H9 (cell line): ENCODE measurements around the gene FEZF2. TPM values are rescaled to one million over a fixed set of nuclear protein-coding genes. Genes with fewer than 3 reads are reported as not detected.

Experiments used
- DNase-seq: peaks from one replicate; pipeline ENCODE4 v3.0.0-alpha.2; 2017
- H2AFZ ChIP-seq: one replicate; pipeline ENCODE4 v1.6.1; 2013; ENCODE audit warnings: mild to moderate bottlenecking, low read length, control low read depth, moderate library complexity
- H2AK5ac ChIP-seq: 2 replicates; pipeline ENCODE4 v1.6.1; 2013; ENCODE audit warnings: low read length, control low read depth, mixed read lengths; ENCODE audit not compliant: insufficient read length
- H2BK120ac ChIP-seq: one replicate; pipeline ENCODE4 v1.6.1; 2013; ENCODE audit warnings: low read depth, mild to moderate bottlenecking, low read length, control low read depth, inconsistent platforms; ENCODE audit not compliant: poor library complexity, severe bottlenecking
- H2BK12ac ChIP-seq: 2 replicates; pipeline ENCODE4 v1.6.1; 2013; ENCODE audit warnings: low read length, control low read depth, mixed read lengths, low read depth; ENCODE audit not compliant: insufficient read length
- H2BK15ac ChIP-seq: 2 replicates; pipeline ENCODE4 v1.6.1; 2013; ENCODE audit warnings: low read depth, low read length, control low read depth
- H2BK20ac ChIP-seq: one replicate; pipeline ENCODE4 v1.6.1; 2013; ENCODE audit warnings: low read depth, mild to moderate bottlenecking, low read length, control low read depth, inconsistent platforms; ENCODE audit not compliant: poor library complexity, severe bottlenecking
- H2BK5ac ChIP-seq: 2 replicates; pipeline ENCODE4 v1.6.1; 2013; ENCODE audit warnings: low read length, control low read depth, mixed read lengths; ENCODE audit not compliant: insufficient read length
- H3K14ac ChIP-seq: 2 replicates; pipeline ENCODE4 v1.6.1; 2013; ENCODE audit warnings: low read length, control low read depth; ENCODE audit not compliant: insufficient read depth
- H3K18ac ChIP-seq: 2 replicates; pipeline ENCODE4 v1.6.1; 2013; ENCODE audit warnings: low read depth, mild to moderate bottlenecking, mixed read lengths, low read length, control low read depth; ENCODE audit not compliant: insufficient read length
- H3K23ac ChIP-seq: 2 replicates; pipeline ENCODE4 v1.6.1; 2013; ENCODE audit warnings: low read length, control low read depth, mixed read lengths, low read depth; ENCODE audit not compliant: insufficient read length
- H3K23me2 ChIP-seq: 2 replicates; pipeline ENCODE4 v1.6.1; 2013; ENCODE audit warnings: low read depth, mild to moderate bottlenecking, mixed read lengths, low read length, control low read depth; ENCODE audit not compliant: insufficient read length, poor library complexity, severe bottlenecking
- H3K27ac ChIP-seq: 2 replicates; pipeline ENCODE4 v1.5.1; 2013; ENCODE audit warnings: low read length, control low read depth, mixed read lengths, low read depth; ENCODE audit not compliant: insufficient read length
- H3K27me3 ChIP-seq: 2 replicates; pipeline ENCODE4 v1.6.1; 2013; ENCODE audit warnings: low read length, control low read depth, inconsistent platforms; ENCODE audit not compliant: insufficient read depth
- H3K4ac ChIP-seq: 2 replicates; pipeline ENCODE4 v1.6.1; 2013; ENCODE audit warnings: low read depth, mild to moderate bottlenecking, control low read depth, inconsistent platforms, low read length, moderate library complexity
- H3K4me1 ChIP-seq: 2 replicates; pipeline ENCODE4 v1.6.1; 2013; ENCODE audit warnings: low read length, control low read depth, inconsistent platforms; ENCODE audit not compliant: insufficient read depth
- H3K4me2 ChIP-seq: 2 replicates; pipeline ENCODE4 v1.6.1; 2013; ENCODE audit warnings: low read length, control low read depth, mixed read lengths; ENCODE audit not compliant: insufficient read length, insufficient read depth
- H3K56ac ChIP-seq: 2 replicates; pipeline ENCODE4 v1.6.1; 2013; ENCODE audit warnings: low read depth, mild to moderate bottlenecking, mixed read lengths, low read length, control low read depth; ENCODE audit not compliant: insufficient read length
- H3K79me1 ChIP-seq: 2 replicates; pipeline ENCODE4 v1.6.1; 2013; ENCODE audit warnings: low read depth, mild to moderate bottlenecking, moderate library complexity, low read length, control low read depth, inconsistent platforms; ENCODE audit not compliant: insufficient read depth, poor library complexity, severe bottlenecking
- H3K79me2 ChIP-seq: 2 replicates; pipeline ENCODE4 v1.6.1; 2013; ENCODE audit warnings: low read length, control low read depth, inconsistent platforms; ENCODE audit not compliant: insufficient read depth
- H3K9ac ChIP-seq: 2 replicates; pipeline ENCODE4 v1.6.1; 2013; ENCODE audit warnings: low read length, control low read depth, mixed read lengths; ENCODE audit not compliant: insufficient read length; ENCODE audit errors: extremely low read depth
- H3K9me3 ChIP-seq: one replicate; pipeline ENCODE4 v1.6.1; 2013; ENCODE audit warnings: low read depth, low read length, inconsistent platforms; ENCODE audit not compliant: control insufficient read depth
- H3T11ph ChIP-seq: one replicate; pipeline ENCODE4 v1.6.1; 2013; ENCODE audit warnings: mild to moderate bottlenecking, low read length, control low read depth, inconsistent platforms
- H4K20me1 ChIP-seq: one replicate; pipeline ENCODE4 v1.6.1; 2013; ENCODE audit not compliant: control insufficient read depth, insufficient read length, insufficient read depth
- H4K5ac ChIP-seq: 2 replicates; pipeline ENCODE4 v1.6.1; 2013; ENCODE audit warnings: low read depth, mild to moderate bottlenecking, mixed read lengths, low read length, control low read depth; ENCODE audit not compliant: insufficient read length
- H4K8ac ChIP-seq: replicated peaks from 2 replicates; pipeline ENCODE4 v1.6.1; 2013; ENCODE audit warnings: low read length, control low read depth, mixed read lengths, low read depth; ENCODE audit not compliant: insufficient read length
- H4K91ac ChIP-seq: 2 replicates; pipeline ENCODE4 v1.6.1; 2013; ENCODE audit warnings: low read depth, mild to moderate bottlenecking, moderate library complexity, mixed read lengths, low read length, control low read depth; ENCODE audit not compliant: insufficient read length
- H3K27ac Mint-ChIP-seq, 3 experiments: 2 replicates in 2 of 3; 3 replicates in 1 of 3; pipeline ENCODE4 v1.8.0; 2020 to 2021; ENCODE audit warnings: mixed read lengths in 3 of 3, mild to moderate bottlenecking in 1 of 3, moderate library complexity in 1 of 3
- H3K27me3 Mint-ChIP-seq: 2 replicates; pipeline ENCODE4 v1.8.0; 2021; ENCODE audit warnings: low read depth, mild to moderate bottlenecking, moderate library complexity, mixed read lengths
- H3K36me3 Mint-ChIP-seq, 3 experiments: 2 replicates in 2 of 3; 3 replicates in 1 of 3; pipeline ENCODE4 v1.8.0; 2020 to 2021; ENCODE audit warnings: low read depth in 3 of 3, mixed read lengths in 3 of 3; ENCODE audit not compliant: insufficient read depth in 1 of 3
- H3K4me1 Mint-ChIP-seq, 2 experiments: 2 replicates each; pipeline ENCODE4 v1.8.0; 2020; ENCODE audit warnings: mixed read lengths in 2 of 2
- H3K4me3 Mint-ChIP-seq, 2 experiments: 2 replicates in 1 of 2; 3 replicates in 1 of 2; pipeline ENCODE4 v1.8.0; 2020 to 2021; ENCODE audit warnings: mild to moderate bottlenecking in 2 of 2, mixed read lengths in 2 of 2, moderate library complexity in 1 of 2
- H3K9me3 Mint-ChIP-seq, 2 experiments: 2 replicates in 1 of 2; 3 replicates in 1 of 2; pipeline ENCODE4 v1.8.0; 2020; ENCODE audit warnings: mild to moderate bottlenecking in 2 of 2, mixed read lengths in 2 of 2, moderate library complexity in 1 of 2
- WGBS: extraction: QIAGEN DNeasy Blood & Tissue Kit; methylation state at CpG from one replicate; pipeline ENCODE4 v1.1.7; 2013; ENCODE audit warnings: missing lambda C conversion rate, low lambda C conversion rate, mixed read lengths; ENCODE audit not compliant: insufficient read length; ENCODE audit errors: extremely low coverage; 5-methylcytosine and 5-hydroxymethylcytosine counted together
- total RNA-seq: library from RNA; stranded (reverse); gene quantifications from 2 replicates; pipeline ENCODE4 v1.2.1, GENCODE V29; 2021
- TF ChIP-seq, protein P1 (sequence below): fragments of 200-600 bp; sonication (generic); conservative IDR thresholded peaks from 3 replicates; pipeline ENCODE4 v1.8.0; 2021; ENCODE audit warnings: antibody characterized with exemption, mild to moderate bottlenecking

FEZF2 gene
- total RNA-seq, 1 experiment from 2014 or later = 0.11 TPM

GRCh38 chr3:62392626-62393292 lies 19.4 kb upstream of the FEZF2 start:
- DNase-seq = no peak
- Histone ChIP-seq H3K23ac (no peak overlapping the region), H4K8ac (no peak overlapping the region), H3T11ph (no peak overlapping the region), H3K14ac (no peak overlapping the region), H3K4ac (no peak overlapping the region), H2AK5ac (no peak overlapping the region), H3K9me3 (no peaks in the 10 kb centered on the region), H2BK120ac (no peak overlapping the region), H3K18ac (no peak overlapping the region), H4K20me1 (no peaks in the 10 kb centered on the region), H3K4me2 (no peak overlapping the region), H3K27ac (no peak overlapping the region), H2BK20ac (no peak overlapping the region), H3K79me1 (no peaks in the 10 kb centered on the region), H3K27me3 (no peaks in the 10 kb centered on the region), H3K23me2 (no peaks in the 10 kb centered on the region), H2AFZ (no peak overlapping the region), H3K56ac (no peak overlapping the region), H2BK12ac (no peak overlapping the region), H3K9ac (no peak overlapping the region), H4K91ac (no peak overlapping the region), H4K5ac (no peak overlapping the region), H3K4me1 (no peaks in the 10 kb centered on the region), H3K79me2 (no peaks in the 10 kb centered on the region), H2BK5ac (no peak overlapping the region), H2BK15ac (no peak overlapping the region)
- no peak overlapping the region for H3K4me3 Mint-ChIP-seq
- H3K36me3 Mint-ChIP-seq = no peaks in the 10 kb centered on the region
- no peak overlapping the region for H3K27ac Mint-ChIP-seq
- TF ChIP-seq, protein P1, sequence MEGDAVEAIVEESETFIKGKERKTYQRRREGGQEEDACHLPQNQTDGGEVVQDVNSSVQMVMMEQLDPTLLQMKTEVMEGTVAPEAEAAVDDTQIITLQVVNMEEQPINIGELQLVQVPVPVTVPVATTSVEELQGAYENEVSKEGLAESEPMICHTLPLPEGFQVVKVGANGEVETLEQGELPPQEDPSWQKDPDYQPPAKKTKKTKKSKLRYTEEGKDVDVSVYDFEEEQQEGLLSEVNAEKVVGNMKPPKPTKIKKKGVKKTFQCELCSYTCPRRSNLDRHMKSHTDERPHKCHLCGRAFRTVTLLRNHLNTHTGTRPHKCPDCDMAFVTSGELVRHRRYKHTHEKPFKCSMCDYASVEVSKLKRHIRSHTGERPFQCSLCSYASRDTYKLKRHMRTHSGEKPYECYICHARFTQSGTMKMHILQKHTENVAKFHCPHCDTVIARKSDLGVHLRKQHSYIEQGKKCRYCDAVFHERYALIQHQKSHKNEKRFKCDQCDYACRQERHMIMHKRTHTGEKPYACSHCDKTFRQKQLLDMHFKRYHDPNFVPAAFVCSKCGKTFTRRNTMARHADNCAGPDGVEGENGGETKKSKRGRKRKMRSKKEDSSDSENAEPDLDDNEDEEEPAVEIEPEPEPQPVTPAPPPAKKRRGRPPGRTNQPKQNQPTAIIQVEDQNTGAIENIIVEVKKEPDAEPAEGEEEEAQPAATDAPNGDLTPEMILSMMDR = no peak
- peaks cover 53% of the 10 kb centered on the region for H3K27me3 Mint-ChIP-seq
- H3K9me3 Mint-ChIP-seq = no peaks in the 10 kb centered on the region
- no CpG with 5 or more reads among the region's 5 CpGs for WGBS
- H3K4me1 Mint-ChIP-seq = no peaks in the 10 kb centered on the region
